WTC11 (cell line): Measurements from ENCODE around the gene KRI1. TPM values are rescaled to one million over a fixed set of nuclear protein-coding genes. Genes with fewer than 3 reads are reported as not detected.

Experiments used
- ATAC-seq: fragments of 200-7000 bp; cut with Tn5 transposase; 2 replicates; pipeline ENCODE4 v1.10.0; 2021; ENCODE audit warnings: mild to moderate bottlenecking, moderate library complexity
- CTCF ChIA-PET: fragments of 300-600 bp; sonication (Branson Sonifier 250); formaldehyde crosslinking; loops from one replicate; lab custom pipeline; 2021; ENCODE audit warnings: antibody characterized with exemption; lab: Charles Lee
- POLR2A ChIA-PET: fragments of 350-600 bp; sonication (Branson Sonifier 250); formaldehyde crosslinking; loops from one replicate; lab custom pipeline; 2021; ENCODE audit warnings: antibody characterized with exemption; lab: Charles Lee
- DNase-seq: peaks from one replicate; pipeline ENCODE4 v3.0.0; 2021; ENCODE audit warnings: low spot score
- H3K27ac Mint-ChIP-seq: 2 replicates; pipeline ENCODE4 v1.8.0; 2021; ENCODE audit warnings: mixed read lengths
- H3K27me3 Mint-ChIP-seq: 2 replicates; pipeline ENCODE4 v1.8.0; 2021; ENCODE audit warnings: low read depth, mild to moderate bottlenecking, moderate library complexity, mixed read lengths
- H3K36me3 Mint-ChIP-seq: 2 replicates; pipeline ENCODE4 v1.8.0; 2021; ENCODE audit warnings: mixed read lengths
- H3K4me1 Mint-ChIP-seq: 2 replicates; pipeline ENCODE4 v1.8.0; 2022; ENCODE audit warnings: mixed read lengths
- H3K4me3 Mint-ChIP-seq: 2 replicates; pipeline ENCODE4 v1.8.0; 2021; ENCODE audit warnings: mild to moderate bottlenecking, moderate library complexity, mixed read lengths
- H3K9me3 Mint-ChIP-seq: 2 replicates; pipeline ENCODE4 v1.8.0; 2021; ENCODE audit warnings: mixed read lengths
- CBFB ChIP-seq: sonication (generic); formaldehyde crosslinking; IDR thresholded peaks from 2 replicates; pipeline ENCODE4 v1.8.1; 2022; ENCODE audit warnings: mild to moderate bottlenecking, low read depth, missing genetic modification reagents
- ERG ChIP-seq: fragments of 250-450 bp; sonication (Bioruptor Pico); IDR thresholded peaks from 2 replicates; pipeline ENCODE4 v1.8.0; 2021; ENCODE audit warnings: mild to moderate bottlenecking
- FOXJ3 ChIP-seq: sonication (generic); formaldehyde crosslinking; IDR thresholded peaks from 2 replicates; pipeline ENCODE4 v1.9.0; 2021; ENCODE audit warnings: missing genetic modification reagents, mild to moderate bottlenecking, borderline replicate concordance
- FOXP1 ChIP-seq: sonication (generic); formaldehyde crosslinking; IDR thresholded peaks from 2 replicates; pipeline ENCODE4 v1.8.0; 2022; ENCODE audit warnings: missing genetic modification reagents, mild to moderate bottlenecking, moderate library complexity, borderline replicate concordance
- GABPB1 ChIP-seq: sonication (generic); formaldehyde crosslinking; IDR thresholded peaks from 2 replicates; pipeline ENCODE4 v1.8.1; 2023; ENCODE audit warnings: mild to moderate bottlenecking, missing genetic modification reagents
- HMGA2 ChIP-seq: fragments of 250-450 bp; sonication (Bioruptor Pico); IDR thresholded peaks from 2 replicates; pipeline ENCODE4 v1.4.0; 2021; ENCODE audit warnings: mild to moderate bottlenecking, moderate library complexity
- OVOL2 ChIP-seq: fragments of 250-450 bp; sonication (Bioruptor Pico); IDR thresholded peaks from 2 replicates; pipeline ENCODE4 v1.9.0; 2021; ENCODE audit warnings: mild to moderate bottlenecking, borderline replicate concordance
- RELA ChIP-seq: sonication (generic); formaldehyde crosslinking; IDR thresholded peaks from 2 replicates; pipeline ENCODE4 v1.8.1; 2022; ENCODE audit warnings: missing genetic modification reagents, mild to moderate bottlenecking, borderline replicate concordance
- RORB ChIP-seq: fragments of 250-450 bp; sonication (Bioruptor Pico); IDR thresholded peaks from 2 replicates; pipeline ENCODE4 v1.9.0; 2021; ENCODE audit warnings: mild to moderate bottlenecking
- SOX15 ChIP-seq: fragments of 250-450 bp; sonication (Bioruptor Pico); IDR thresholded peaks from 2 replicates; pipeline ENCODE4 v1.9.0; 2021; ENCODE audit warnings: mild to moderate bottlenecking
- STAT6 ChIP-seq: sonication (generic); formaldehyde crosslinking; conservative IDR thresholded peaks from 2 replicates; pipeline ENCODE4 v1.8.1; 2023; ENCODE audit warnings: mild to moderate bottlenecking, low read depth, missing genetic modification reagents, moderate library complexity
- TCF7 ChIP-seq: sonication (generic); formaldehyde crosslinking; IDR thresholded peaks from 2 replicates; pipeline ENCODE4 v1.8.0; 2022; ENCODE audit warnings: mild to moderate bottlenecking, low read depth, missing genetic modification reagents, moderate library complexity
- USF2 ChIP-seq: sonication (generic); formaldehyde crosslinking; IDR thresholded peaks from 2 replicates; pipeline ENCODE4 v1.8.1; 2023; ENCODE audit warnings: mild to moderate bottlenecking, missing genetic modification reagents, moderate library complexity
- ZBTB21 ChIP-seq: sonication (generic); formaldehyde crosslinking; IDR thresholded peaks from 2 replicates; pipeline ENCODE4 v1.8.1; 2023; ENCODE audit warnings: mild to moderate bottlenecking, missing genetic modification reagents, borderline replicate concordance
- ZNF317 ChIP-seq: sonication (generic); formaldehyde crosslinking; IDR thresholded peaks from 2 replicates; pipeline ENCODE4 v1.8.1; 2023; ENCODE audit warnings: low read depth, mild to moderate bottlenecking, moderate library complexity, missing genetic modification reagents, borderline replicate concordance
- ZNF416 ChIP-seq: fragments of 250-450 bp; sonication (Bioruptor Pico); IDR thresholded peaks from 2 replicates; pipeline ENCODE4 v1.9.0; 2021; ENCODE audit warnings: mild to moderate bottlenecking, inconsistent platforms
- total RNA-seq: library from RNA; stranded (reverse); gene quantifications from 3 replicates; pipeline ENCODE4 v1.2.3, GENCODE V29; 2021
- TF ChIP-seq, protein P1 (sequence below): fragments of 250-450 bp; sonication (Bioruptor Pico); IDR thresholded peaks from 2 replicates; pipeline ENCODE4 v1.9.0; 2021; ENCODE audit warnings: mild to moderate bottlenecking

KRI1 gene
- total RNA-seq, 1 experiment from 2014 or later = 43.6 TPM

DNA sequence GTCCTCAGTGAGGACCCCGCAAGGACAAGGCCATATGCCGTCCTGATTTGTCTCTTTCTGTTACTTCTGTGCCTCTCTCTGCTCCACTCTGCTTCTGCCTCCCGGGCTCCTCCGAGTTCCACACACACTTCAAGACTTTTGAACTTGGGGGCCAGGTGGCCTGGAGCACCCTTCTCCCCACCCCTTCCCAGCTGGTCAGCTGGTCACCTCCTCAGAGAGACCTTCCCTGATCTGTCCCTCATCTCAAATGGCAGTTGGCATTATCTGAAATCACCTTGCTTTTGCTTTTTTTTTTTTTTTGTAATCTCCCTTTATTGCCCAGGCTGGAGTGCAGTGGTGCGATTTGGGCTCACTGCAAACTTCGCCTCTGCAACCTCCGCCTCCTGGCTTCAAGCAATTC, 46.4 kb downstream of the KRI1 start:
- DNase-seq = no peak
- CTCF ChIA-PET = interaction anchor here (0.7 to 4.4 kb wide), 9 partner anchors 9 to 684 kb away, joined by 4 to 17 read pairs (median 5); no protein-coding TSS in a partner anchor
- ATAC-seq = no peak

More for the DNA sequence above, 46.4 kb downstream of the KRI1 start:
- Mint-ChIP-seq H3K9me3 (no peaks in the 10 kb centered on the region), H3K36me3 (peaks cover 2% of the 10 kb centered on the region; the same call in 1 of the 2 replicates), H3K4me1 (peaks cover 31% of the 10 kb centered on the region), H3K27ac (no peak overlapping the region), H3K4me3 (peak overlapping the region; percentile 39), H3K27me3 (peaks cover 54% of the 10 kb centered on the region)
- no peak for TF ChIP-seq ZNF416 (CRISPR knock-in tag)
- no peak for TF ChIP-seq ZNF317
- TF ChIP-seq, protein P1, sequence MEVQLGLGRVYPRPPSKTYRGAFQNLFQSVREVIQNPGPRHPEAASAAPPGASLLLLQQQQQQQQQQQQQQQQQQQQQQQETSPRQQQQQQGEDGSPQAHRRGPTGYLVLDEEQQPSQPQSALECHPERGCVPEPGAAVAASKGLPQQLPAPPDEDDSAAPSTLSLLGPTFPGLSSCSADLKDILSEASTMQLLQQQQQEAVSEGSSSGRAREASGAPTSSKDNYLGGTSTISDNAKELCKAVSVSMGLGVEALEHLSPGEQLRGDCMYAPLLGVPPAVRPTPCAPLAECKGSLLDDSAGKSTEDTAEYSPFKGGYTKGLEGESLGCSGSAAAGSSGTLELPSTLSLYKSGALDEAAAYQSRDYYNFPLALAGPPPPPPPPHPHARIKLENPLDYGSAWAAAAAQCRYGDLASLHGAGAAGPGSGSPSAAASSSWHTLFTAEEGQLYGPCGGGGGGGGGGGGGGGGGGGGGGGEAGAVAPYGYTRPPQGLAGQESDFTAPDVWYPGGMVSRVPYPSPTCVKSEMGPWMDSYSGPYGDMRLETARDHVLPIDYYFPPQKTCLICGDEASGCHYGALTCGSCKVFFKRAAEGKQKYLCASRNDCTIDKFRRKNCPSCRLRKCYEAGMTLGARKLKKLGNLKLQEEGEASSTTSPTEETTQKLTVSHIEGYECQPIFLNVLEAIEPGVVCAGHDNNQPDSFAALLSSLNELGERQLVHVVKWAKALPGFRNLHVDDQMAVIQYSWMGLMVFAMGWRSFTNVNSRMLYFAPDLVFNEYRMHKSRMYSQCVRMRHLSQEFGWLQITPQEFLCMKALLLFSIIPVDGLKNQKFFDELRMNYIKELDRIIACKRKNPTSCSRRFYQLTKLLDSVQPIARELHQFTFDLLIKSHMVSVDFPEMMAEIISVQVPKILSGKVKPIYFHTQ (CRISPR knock-in tag) = no peak
- TF ChIP-seq STAT6 (CRISPR knock-in tag) = no peak
- TF ChIP-seq ZBTB21 (CRISPR knock-in tag) = no peak
- TF ChIP-seq FOXP1 (CRISPR knock-in tag) = no peak
- TF ChIP-seq USF2 (CRISPR knock-in tag) = no peak
- no peak for TF ChIP-seq SOX15 (CRISPR knock-in tag)
- TF ChIP-seq TCF7 (CRISPR knock-in tag) = no peak
- no peak for TF ChIP-seq ERG
- TF ChIP-seq OVOL2 = no peak
- TF ChIP-seq GABPB1 (CRISPR knock-in tag) = no peak
- no peak for TF ChIP-seq FOXJ3 (CRISPR knock-in tag)
- no peak for TF ChIP-seq RORB
- no peak for TF ChIP-seq CBFB
- TF ChIP-seq RELA (CRISPR knock-in tag) = no peak
- TF ChIP-seq HMGA2 (CRISPR knock-in tag) = no peak
- POLR2A ChIA-PET = interaction anchor here (1.1 kb wide), 1 partner anchor 48 kb away, joined by 3 read pairs; no protein-coding TSS in a partner anchor
